SK-N-MC (cell line): Measurements from ENCODE around the gene F2.

Source experiments
- EZH2 ChIP-seq: fragments of 200-600 bp; sonication (generic); IDR thresholded peaks from one replicate; pipeline ENCODE4 v1.6.1; 2017; ENCODE audit warnings: antibody characterized with exemption
- FOXP2 ChIP-seq: optimal IDR thresholded peaks from 2 replicates; pipeline ENCODE3; 2011; ENCODE audit warnings: mild to moderate bottlenecking, moderate library complexity; ENCODE audit not compliant: insufficient read depth; ENCODE audit errors: extremely low read length, control extremely low read depth
- POLR2AphosphoS5 ChIP-seq: IDR thresholded peaks from 2 replicates; pipeline ENCODE4 v1.6.1; 2012; ENCODE audit warnings: mild to moderate bottlenecking, low read depth, low read length, borderline replicate concordance

- TF ChIP-seq POLR2AphosphoS5 (no peak), EZH2 (no peak), FOXP2 (no peak)
Measured at GRCh38 chr11:46738887-46739286, 19.9 kb downstream of the F2 start.
